Measurements from ENCODE around the gene CWC15.

CWC15 gene

GRCh38 chr11:94960488-94960887 is 12.9 kb downstream of the CWC15 start:
- DNase-seq (ENCODE audit: extremely low spot score) = no peak
- ChIA-PET POLR2A (no interaction called here), CTCF (interaction anchor here (1.5 to 3.7 kb wide), 4 partner anchors 13 to 132 kb away, joined by 3 to 13 read pairs (median 6); partner anchors contain the start of genes CWC15 and KDM4D)
- TF ChIP-seq CTCF (IDR thresholded peaks at IDR 0.05; ENCODE audit: control extremely low read depth, extremely low read depth, low read depth, missing control alignments) = no peak

GRCh38 chr11:94959179-94959578 is 14.2 kb downstream of the CWC15 start:
- ChIA-PET POLR2A (no interaction called here), CTCF (interaction anchor here (3.7 kb wide), 1 partner anchor 14 kb away, joined by 13 read pairs; the partner anchor contains the start of genes CWC15 and KDM4D)
- no peak for DNase-seq (ENCODE audit: extremely low spot score)
- no peak for TF ChIP-seq CTCF (IDR thresholded peaks at IDR 0.05; ENCODE audit: control extremely low read depth, extremely low read depth, low read depth, missing control alignments)

GRCh38 chr11:94958121-94958696 is 15.1 kb downstream of the CWC15 start:
- TF ChIP-seq CTCF (IDR thresholded peaks at IDR 0.05; ENCODE audit: control extremely low read depth, extremely low read depth, low read depth, missing control alignments) = no peak
- CTCF ChIA-PET = interaction anchor here (1.4 kb wide), 1 partner anchor 15 kb away, joined by 3 read pairs; the partner anchor contains the start of genes CWC15 and KDM4D
- POLR2A ChIA-PET = no interaction called here
- DNase-seq (ENCODE audit: extremely low spot score) = no peak

GRCh38 chr11:94956963-94957362 is 16.4 kb downstream of the CWC15 start:
- ChIA-PET CTCF (interaction anchor here (1.0 to 1.4 kb wide), 2 partner anchors 12 to 16 kb away, joined by 3 read pairs; partner anchors contain the start of genes CWC15 and KDM4D), POLR2A (no interaction called here)
- DNase-seq (ENCODE audit: extremely low spot score) = no peak
- TF ChIP-seq CTCF (IDR thresholded peaks at IDR 0.05; ENCODE audit: control extremely low read depth, extremely low read depth, low read depth, missing control alignments) = no peak

GRCh38 chr11:94954753-94955152 is 18.6 kb downstream of the CWC15 start:
- ChIA-PET POLR2A (interaction anchor here (0.7 kb wide), 1 partner anchor 121 kb away, joined by 3 read pairs; no protein-coding TSS in a partner anchor), CTCF (no interaction called here)
- no peak for DNase-seq (ENCODE audit: extremely low spot score)
- TF ChIP-seq CTCF (IDR thresholded peaks at IDR 0.05; ENCODE audit: control extremely low read depth, extremely low read depth, low read depth, missing control alignments) = no peak

GRCh38 chr11:94948070-94948617 is 25.2 kb downstream of the CWC15 start:
- ChIA-PET CTCF (interaction anchor here (1.0 kb wide), 1 partner anchor 49 kb away, joined by 3 read pairs; no protein-coding TSS in a partner anchor), POLR2A (no interaction called here)
- TF ChIP-seq CTCF (IDR thresholded peaks at IDR 0.05; ENCODE audit: control extremely low read depth, extremely low read depth, low read depth, missing control alignments) = no peak
- no peak for DNase-seq (ENCODE audit: extremely low spot score)
